Stimulated activated CD8-positive, alpha-beta memory T cell treated with anti-CD3 and anti-CD28 coated beads, Interleukin-12 subunit alpha, Interleukin-12 subunit beta, amount 100 ng/mL, for 1 hour (primary cell): ENCODE measurements around the gene RMC1.
"Not testable (repeated sequence)": the region's sequence is repeated elsewhere in the genome, so short reads cannot be mapped to it uniquely, and the experiment has no call there.

Source experiments
- DNase-seq: peaks from one replicate; pipeline ENCODE4 v3.0.0-alpha.2; 2020; ENCODE audit warnings: low read depth

RMC1 gene

GRCh38 chr18:23563377-23564043 lies 60.2 kb downstream of the RMC1 start:
- no peak for DNase-seq

- no peak for DNase-seq
Measured at GRCh38 chr18:23565916-23566547, 62.7 kb downstream of the RMC1 start.

- no peak for DNase-seq
Measured at GRCh38 chr18:23567671-23568070, 64.4 kb downstream of the RMC1 start.

- no peak for DNase-seq
Measured at GRCh38 chr18:23568281-23569138, 65.2 kb downstream of the RMC1 start.

GRCh38 chr18:23569299-23570063 lies 66.2 kb downstream of the RMC1 start:
- no peak for DNase-seq

- no peak for DNase-seq
Measured at GRCh38 chr18:23570912-23571504, 67.7 kb downstream of the RMC1 start.

- no peak for DNase-seq
Measured at GRCh38 chr18:23572012-23572411, 68.7 kb downstream of the RMC1 start.

- DNase-seq = no peak
Measured at GRCh38 chr18:23572570-23572969, 69.3 kb downstream of the RMC1 start.

GRCh38 chr18:23573020-23573419 lies 69.7 kb downstream of the RMC1 start:
- no peak for DNase-seq

- no peak for DNase-seq
Measured at GRCh38 chr18:23573626-23574431, 70.5 kb downstream of the RMC1 start.

GRCh38 chr18:23574611-23575308 lies 71.4 kb downstream of the RMC1 start:
- no peak for DNase-seq

GRCh38 chr18:23575309-23575651 lies 72.0 kb downstream of the RMC1 start:
- no peak for DNase-seq

- DNase-seq = not testable (repeated sequence)
Measured at GRCh38 chr18:23577521-23577920, 74.2 kb downstream of the RMC1 start.

GRCh38 chr18:23578067-23578701 lies 74.9 kb downstream of the RMC1 start:
- no peak for DNase-seq

GRCh38 chr18:23578891-23579653 lies 75.8 kb downstream of the RMC1 start:
- no peak for DNase-seq

- no peak for DNase-seq
Measured at GRCh38 chr18:23580677-23581367, 77.5 kb downstream of the RMC1 start.
